ENCODE data around the gene GPSM1. TPM values are rescaled to one million over a fixed set of nuclear protein-coding genes. Genes with fewer than 3 reads are reported as not detected.

GPSM1 gene
- total and polyA plus RNA-seq, 2 donors (not counting 1 experiment from before 2014, with no cell fraction given) = 2.4 to 6.3 TPM

DNA sequence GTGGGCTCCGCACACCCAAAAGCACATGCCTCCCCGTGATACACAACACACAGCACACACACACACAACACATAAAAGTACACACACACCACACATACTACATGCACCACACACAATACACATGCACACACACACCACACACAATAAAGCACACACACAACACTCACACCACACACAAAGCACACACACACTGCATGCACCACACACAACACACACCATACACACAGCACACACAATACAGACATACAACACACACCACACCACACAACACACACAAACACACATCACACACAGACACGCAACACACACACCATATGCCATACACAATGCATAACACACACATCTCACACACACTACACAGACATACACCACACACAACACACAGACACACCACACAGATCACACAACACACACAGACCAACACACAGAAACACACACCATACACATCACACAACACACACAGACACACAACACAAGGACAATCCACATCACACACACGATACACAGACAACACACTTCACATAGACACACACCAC is 20.1 kb upstream of the GPSM1 start:
- no peak overlapping the region for H3K27ac Mint-ChIP-seq
- CTCF ChIA-PET = no interaction called here
- TF ChIP-seq EZH2 (IDR thresholded peaks at IDR 0.05; ENCODE audit: borderline replicate concordance, insufficient read depth, low read depth, low read length, poor library complexity, severe bottlenecking) = no peak
- TF ChIP-seq, protein P1, sequence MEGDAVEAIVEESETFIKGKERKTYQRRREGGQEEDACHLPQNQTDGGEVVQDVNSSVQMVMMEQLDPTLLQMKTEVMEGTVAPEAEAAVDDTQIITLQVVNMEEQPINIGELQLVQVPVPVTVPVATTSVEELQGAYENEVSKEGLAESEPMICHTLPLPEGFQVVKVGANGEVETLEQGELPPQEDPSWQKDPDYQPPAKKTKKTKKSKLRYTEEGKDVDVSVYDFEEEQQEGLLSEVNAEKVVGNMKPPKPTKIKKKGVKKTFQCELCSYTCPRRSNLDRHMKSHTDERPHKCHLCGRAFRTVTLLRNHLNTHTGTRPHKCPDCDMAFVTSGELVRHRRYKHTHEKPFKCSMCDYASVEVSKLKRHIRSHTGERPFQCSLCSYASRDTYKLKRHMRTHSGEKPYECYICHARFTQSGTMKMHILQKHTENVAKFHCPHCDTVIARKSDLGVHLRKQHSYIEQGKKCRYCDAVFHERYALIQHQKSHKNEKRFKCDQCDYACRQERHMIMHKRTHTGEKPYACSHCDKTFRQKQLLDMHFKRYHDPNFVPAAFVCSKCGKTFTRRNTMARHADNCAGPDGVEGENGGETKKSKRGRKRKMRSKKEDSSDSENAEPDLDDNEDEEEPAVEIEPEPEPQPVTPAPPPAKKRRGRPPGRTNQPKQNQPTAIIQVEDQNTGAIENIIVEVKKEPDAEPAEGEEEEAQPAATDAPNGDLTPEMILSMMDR (IDR thresholded peaks at IDR 0.05) = no peak
- no peak overlapping the region for H3K9ac ChIP-seq (ENCODE audit: low read length)
- H3K4me3 Mint-ChIP-seq = no peak overlapping the region
- peaks cover 7% of the 10 kb centered on the region for H3K4me1 Mint-ChIP-seq
- H3K9me3 ChIP-seq (ENCODE audit: control extremely low read depth in 1 of 3, control insufficient read depth in 2 of 3, insufficient read depth in 1 of 3, low read length in 2 of 3) = no peaks in the 10 kb centered on the region
- H3K4me2 ChIP-seq (replicated peaks; ENCODE audit: low read depth, low read length, poor library complexity, severe bottlenecking) = peak overlapping the region; percentile 57
- H3K9me3 Mint-ChIP-seq (ENCODE audit: insufficient read depth) = no peaks in the 10 kb centered on the region
- no peak for DNase-seq
- peak overlapping the region; percentile 46 for H2AFZ ChIP-seq (ENCODE audit: insufficient read depth, low read depth, low read length, poor library complexity, severe bottlenecking)
- H3K27me3 ChIP-seq (replicated peaks in 1 of 4; ENCODE audit: control extremely low read depth in 1 of 4, control insufficient read depth in 3 of 4, insufficient read depth in 4 of 4, low read length in 3 of 4) = peaks cover 0 to 28% (median 2%) of the 10 kb centered on the region in 4 experiments
- H3K27me3 Mint-ChIP-seq = no peaks in the 10 kb centered on the region
- no peak overlapping the region for H3K4me3 ChIP-seq (ENCODE audit: control extremely low read depth in 1 of 5, extremely low read depth in 1 of 5, insufficient read depth in 1 of 5, low read depth in 2 of 5, low read length in 4 of 5)
- no peak overlapping the region for H3K27ac ChIP-seq (ENCODE audit: low read length in 2 of 2)
- POLR2A ChIA-PET = no interaction called here
- H3K79me2 ChIP-seq (ENCODE audit: control insufficient read depth, insufficient read depth, low read length) = peaks cover 4% of the 10 kb centered on the region
- no peaks in the 10 kb centered on the region for H3K36me3 ChIP-seq (replicated peaks in 1 of 2; ENCODE audit: control extremely low read depth in 1 of 2, control insufficient read depth in 1 of 2, extremely low read depth in 1 of 2, insufficient read depth in 2 of 2, low read length in 1 of 2)
- ATAC-seq (ENCODE audit: low read depth) = no peak
- intact Hi-C loops (cut with micrococcal nuclease) = no loop called here
- H4K20me1 ChIP-seq (ENCODE audit: control insufficient read depth, insufficient read depth, low read length, poor library complexity, severe bottlenecking) = no peaks in the 10 kb centered on the region
- peaks cover 64 to 65% of the 10 kb centered on the region in 2 donors for H3K4me1 ChIP-seq (ENCODE audit: control insufficient read depth in 2 of 2, insufficient read depth in 2 of 2, low read length in 2 of 2)
- 68% methylated on average over 4 of the region's 4 CpGs for WGBS (ENCODE audit: insufficient coverage)

GRCh38 chr9:136308006-136308701 is 19.2 kb upstream of the GPSM1 start:
- peaks cover 7% of the 10 kb centered on the region for H3K4me1 Mint-ChIP-seq
- H3K4me1 ChIP-seq (ENCODE audit: control insufficient read depth in 2 of 2, insufficient read depth in 2 of 2, low read length in 2 of 2) = peaks cover 65% of the 10 kb centered on the region in 2 donors
- no peaks in the 10 kb centered on the region for H4K20me1 ChIP-seq (ENCODE audit: control insufficient read depth, insufficient read depth, low read length, poor library complexity, severe bottlenecking)
- peaks cover 0 to 28% (median 2%) of the 10 kb centered on the region in 4 experiments for H3K27me3 ChIP-seq (replicated peaks in 1 of 4; ENCODE audit: control extremely low read depth in 1 of 4, control insufficient read depth in 3 of 4, insufficient read depth in 4 of 4, low read length in 3 of 4)
- no peak overlapping the region for H3K27ac ChIP-seq (ENCODE audit: low read length in 2 of 2)
- H3K27ac Mint-ChIP-seq = no peak overlapping the region
- no peak overlapping the region for H3K4me3 Mint-ChIP-seq
- no peaks in the 10 kb centered on the region for H3K9me3 ChIP-seq (ENCODE audit: control extremely low read depth in 1 of 3, control insufficient read depth in 2 of 3, insufficient read depth in 1 of 3, low read length in 2 of 3)
- peaks cover 4% of the 10 kb centered on the region for H3K79me2 ChIP-seq (ENCODE audit: control insufficient read depth, insufficient read depth, low read length)
- ChIA-PET POLR2A (interaction anchor here (0.6 kb wide), 1 partner anchor 19 kb away, joined by 5 read pairs; no protein-coding TSS in a partner anchor), CTCF (no interaction called here)
- ATAC-seq (ENCODE audit: low read depth) = no peak
- WGBS (ENCODE audit: insufficient coverage) = 93% methylated on average over 4 of the region's 4 CpGs
- peak overlapping the region in 2 of 5 experiments; percentile 3 to 9 for H3K4me3 ChIP-seq (ENCODE audit: control extremely low read depth in 1 of 5, extremely low read depth in 1 of 5, insufficient read depth in 1 of 5, low read depth in 2 of 5, low read length in 4 of 5)
- no peaks in the 10 kb centered on the region for H3K27me3 Mint-ChIP-seq
- H3K36me3 ChIP-seq (replicated peaks in 1 of 2; ENCODE audit: control extremely low read depth in 1 of 2, control insufficient read depth in 1 of 2, extremely low read depth in 1 of 2, insufficient read depth in 2 of 2, low read length in 1 of 2) = no peaks in the 10 kb centered on the region
- no peak for TF ChIP-seq EZH2 (IDR thresholded peaks at IDR 0.05; ENCODE audit: borderline replicate concordance, insufficient read depth, low read depth, low read length, poor library complexity, severe bottlenecking)
- TF ChIP-seq, protein P1 (IDR thresholded peaks at IDR 0.05) = no peak
- H3K9me3 Mint-ChIP-seq (ENCODE audit: insufficient read depth) = no peaks in the 10 kb centered on the region
- H2AFZ ChIP-seq (ENCODE audit: insufficient read depth, low read depth, low read length, poor library complexity, severe bottlenecking) = no peak overlapping the region
- H3K9ac ChIP-seq (ENCODE audit: low read length) = peak overlapping the region; percentile 33
- DNase-seq = no peak
- H3K4me2 ChIP-seq (replicated peaks; ENCODE audit: low read depth, low read length, poor library complexity, severe bottlenecking) = peak overlapping the region; percentile 64
- intact Hi-C loops (cut with micrococcal nuclease) = no loop called here

Data from B cell (primary cell).